GM18502 (cell line): Measurements from ENCODE around the gene CAPZB.

Experiments used
- ATAC-seq: cut with Tn5 transposase; IDR thresholded peaks from one replicate; pipeline ENCODE4 v1.9.1; 2021; ENCODE audit warnings: mild to moderate bottlenecking; ENCODE audit not compliant: unreplicated experiment, poor library complexity

CAPZB gene

DNA sequence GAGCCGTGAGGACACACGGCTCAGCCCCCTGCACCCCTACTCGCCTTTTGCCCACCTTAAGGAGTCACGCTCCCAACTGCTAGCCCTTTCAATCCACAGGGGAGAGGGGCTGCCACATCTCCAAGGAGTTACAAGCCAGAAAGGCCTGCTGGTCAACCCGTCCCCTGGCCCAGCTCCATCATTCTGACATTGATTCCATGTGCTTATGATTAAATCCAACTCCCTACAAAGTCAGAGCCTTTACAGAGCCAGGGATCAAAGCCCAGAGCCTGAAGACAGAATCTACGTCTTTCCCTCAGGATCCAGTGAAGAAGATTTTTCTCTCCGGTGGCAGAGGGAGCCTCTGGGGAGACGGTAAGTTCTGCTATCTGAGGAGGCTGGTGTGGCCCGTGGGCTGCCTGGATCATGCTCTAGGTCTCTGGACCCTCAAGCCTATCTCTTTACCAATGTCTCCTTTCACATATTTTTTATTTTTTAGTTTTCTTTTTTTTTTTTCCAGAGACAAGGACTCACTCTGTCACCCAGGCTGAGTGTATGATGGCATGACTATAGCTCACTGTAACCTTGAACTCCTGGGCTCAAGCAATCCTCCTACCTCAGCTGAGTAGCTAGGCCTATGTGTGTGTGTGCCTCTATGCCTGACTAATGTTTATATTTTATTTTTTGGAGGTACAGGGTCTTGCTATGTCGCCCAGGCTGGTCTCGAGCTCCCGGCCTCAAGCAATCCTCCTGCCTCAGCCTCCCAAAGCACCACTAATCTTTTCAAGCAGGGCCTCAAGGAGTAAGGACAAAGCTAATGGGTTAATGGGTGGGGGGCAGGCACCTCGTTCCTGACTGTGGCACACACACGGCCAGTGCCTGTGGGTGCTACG, 111.9 kb downstream of the CAPZB start:
- no peak for ATAC-seq

GRCh38 chr1:19372602-19373001, 112.7 kb downstream of the CAPZB start:
- no peak for ATAC-seq

- no peak for ATAC-seq
Observed at GRCh38 chr1:19372136-19372514, 113.2 kb downstream of the CAPZB start.

DNA sequence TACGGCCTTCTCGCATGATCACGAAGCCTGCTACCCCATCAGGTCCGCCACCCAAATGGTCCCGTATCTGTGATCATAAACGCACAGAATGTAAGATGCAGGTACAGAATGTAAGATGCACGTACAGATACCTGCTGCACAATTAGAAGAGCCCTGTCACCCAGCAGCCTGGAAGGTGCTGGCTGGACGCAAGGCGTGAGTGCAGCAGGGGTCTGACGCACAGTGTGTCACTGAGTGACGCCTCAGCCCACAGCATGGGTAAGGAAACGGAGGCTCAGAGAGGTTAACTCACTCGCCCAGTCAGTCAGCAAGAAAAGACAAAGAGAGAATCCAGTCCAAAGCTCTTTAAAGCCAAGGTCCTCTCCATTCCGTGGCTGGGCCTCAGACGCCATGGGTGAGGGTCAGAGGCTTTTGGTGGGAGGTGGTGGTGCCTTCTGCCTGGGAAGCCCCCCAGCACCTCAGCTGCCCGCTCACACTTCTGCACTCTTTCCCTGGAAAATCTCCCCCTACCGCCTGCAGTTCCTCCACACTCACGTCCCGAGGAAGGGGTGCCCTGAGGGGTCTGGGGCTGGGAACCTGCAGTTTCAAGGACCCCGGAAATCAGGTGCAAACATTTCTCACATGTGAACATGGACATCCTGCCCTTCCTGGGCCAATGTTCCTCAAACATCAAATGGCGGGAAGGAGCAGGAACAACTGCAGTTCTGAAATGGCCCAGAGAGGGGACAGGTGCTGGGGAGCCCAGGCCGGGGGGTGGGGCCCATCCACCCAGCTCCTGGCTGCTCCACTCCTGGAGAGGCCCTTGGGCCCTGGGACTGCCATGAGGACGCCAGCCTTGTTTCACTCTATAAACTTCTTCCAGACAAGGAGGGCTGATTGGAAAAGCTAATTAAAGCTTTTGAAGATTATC, 113.9 kb downstream of the CAPZB start:
- no peak for ATAC-seq

GRCh38 chr1:19370453-19371170, 114.7 kb downstream of the CAPZB start:
- ATAC-seq: no peak

DNA sequence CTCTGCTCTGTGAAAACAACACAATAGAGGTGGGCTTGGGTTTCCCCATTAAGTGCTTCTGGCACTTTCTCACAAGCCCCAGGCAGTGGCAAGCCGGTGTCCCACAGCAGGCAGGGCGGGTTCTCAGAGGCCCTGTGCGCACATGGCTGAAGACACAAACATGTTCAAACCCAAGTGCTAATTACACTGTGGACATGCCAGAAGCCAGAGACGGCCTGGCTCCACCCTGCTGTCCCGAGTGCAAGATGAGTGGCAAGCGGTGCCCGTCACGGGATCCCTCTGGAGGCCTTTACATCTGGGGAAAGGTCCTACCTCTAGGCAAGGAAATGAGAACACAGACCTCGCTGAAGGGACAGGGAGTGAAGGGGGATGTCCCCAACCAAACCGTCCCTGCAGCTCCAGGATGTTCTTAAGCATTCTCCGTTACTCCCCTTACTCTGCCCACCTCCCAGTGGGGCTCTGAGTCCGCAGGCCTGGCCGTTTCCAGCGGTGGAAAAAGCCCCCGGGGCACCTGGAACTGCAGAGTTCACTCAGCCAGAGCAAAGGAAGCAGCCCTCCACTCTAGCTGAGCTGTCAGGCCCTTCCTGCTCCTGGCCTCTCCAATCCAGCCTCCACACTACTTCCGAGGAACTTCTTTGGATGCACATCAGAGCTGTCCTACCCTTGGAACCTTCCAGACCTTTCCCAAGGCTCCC, 115.8 kb downstream of the CAPZB start:
- no peak for ATAC-seq

DNA sequence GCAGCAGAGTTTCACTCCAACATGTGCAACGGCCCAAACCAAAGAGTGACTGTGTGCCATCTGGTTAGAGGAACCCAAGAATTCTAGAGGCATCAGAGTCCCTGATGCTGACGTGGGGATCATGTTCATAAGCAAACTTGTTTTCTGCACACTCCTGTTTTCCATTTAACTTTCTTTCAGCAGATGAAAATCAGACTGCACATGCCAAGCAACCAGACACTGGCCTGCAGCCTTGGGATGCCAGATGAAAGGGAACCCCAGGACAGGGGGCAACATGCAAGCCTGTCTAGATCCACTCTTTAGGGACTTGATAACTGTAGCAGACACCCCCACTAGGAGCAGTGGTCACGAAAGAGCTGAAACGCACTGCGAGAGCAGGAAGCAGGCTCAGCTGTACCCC, 116.4 kb downstream of the CAPZB start:
- ATAC-seq: no peak

GRCh38 chr1:19368050-19368449, 117.3 kb downstream of the CAPZB start:
- ATAC-seq: no peak

- no peak for ATAC-seq
Observed at GRCh38 chr1:19367584-19368041, 117.7 kb downstream of the CAPZB start.

DNA sequence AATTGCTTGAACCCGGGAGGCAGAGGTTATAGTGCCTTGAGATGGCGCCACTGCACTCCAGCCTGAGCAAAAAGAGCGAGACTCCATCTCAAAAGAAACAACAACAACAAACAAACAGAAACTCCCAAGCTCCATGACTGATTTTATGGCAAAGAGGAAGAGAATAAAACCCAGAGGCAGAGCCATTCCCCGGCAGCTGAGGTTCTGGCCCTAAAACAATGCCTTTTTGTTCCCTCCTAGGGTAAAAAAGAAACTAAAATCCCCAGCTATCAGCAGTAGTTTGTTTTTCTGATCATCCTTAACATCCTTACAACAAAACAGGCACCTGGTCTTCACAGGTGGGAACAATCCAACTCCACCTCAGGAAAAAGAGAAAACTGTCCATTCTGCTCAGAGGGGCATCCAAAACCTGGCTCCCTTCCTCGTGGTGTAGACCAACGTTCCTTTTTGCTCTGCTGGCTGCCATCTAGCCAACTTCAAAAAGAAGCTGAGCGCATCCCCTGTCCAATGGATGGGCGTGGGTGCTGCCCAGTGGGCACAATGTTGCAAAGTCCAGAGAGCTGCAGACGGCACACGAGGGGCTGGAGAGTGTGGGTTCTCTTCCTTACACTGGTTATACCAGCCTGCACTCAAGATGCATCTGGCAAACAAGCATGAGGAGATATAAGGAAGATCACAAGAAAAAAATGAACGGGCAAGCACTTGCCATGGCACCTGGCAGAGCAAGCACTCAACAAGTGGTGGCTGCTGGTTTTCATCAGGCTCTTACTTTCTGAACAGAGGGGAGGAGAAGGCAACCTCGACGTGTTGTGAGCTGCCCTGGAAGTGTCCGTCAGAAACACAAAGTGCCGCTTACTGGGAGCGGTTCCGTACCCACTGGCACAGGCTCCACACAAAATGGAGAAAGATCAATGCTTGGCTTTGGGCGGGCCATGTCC, 118.5 kb downstream of the CAPZB start:
- ATAC-seq: no peak

GRCh38 chr1:19365721-19366120, 119.6 kb downstream of the CAPZB start:
- no peak for ATAC-seq

DNA sequence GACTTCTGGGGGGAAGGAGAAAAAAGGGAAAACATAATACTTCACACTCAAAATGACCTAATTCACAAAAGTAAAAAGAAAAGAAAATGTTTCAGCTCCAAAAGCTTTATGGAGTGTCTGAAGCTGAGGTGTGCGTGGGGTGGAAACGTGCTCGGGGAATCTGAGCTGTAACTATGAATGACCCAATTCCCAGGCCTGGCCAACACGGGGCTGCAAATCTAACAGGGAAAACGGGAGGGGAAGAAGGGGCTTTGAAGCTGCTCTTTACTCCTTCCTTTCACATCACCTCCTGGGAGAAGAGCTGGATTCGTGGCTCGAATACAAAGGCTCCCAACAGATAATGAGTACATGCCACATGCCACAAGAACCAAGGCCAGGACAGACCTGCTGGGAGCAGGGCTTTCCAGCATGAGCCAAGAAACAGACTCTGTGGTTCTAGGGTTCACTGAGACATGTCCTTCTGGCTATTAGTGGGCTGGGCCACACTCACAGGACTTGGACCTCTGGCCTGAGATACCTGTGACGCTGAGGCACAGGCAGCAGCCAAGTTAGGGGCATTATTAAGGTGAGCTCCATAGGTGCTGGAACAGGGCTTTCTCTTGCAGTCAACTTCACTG, 121.7 kb downstream of the CAPZB start:
- no peak for ATAC-seq

DNA sequence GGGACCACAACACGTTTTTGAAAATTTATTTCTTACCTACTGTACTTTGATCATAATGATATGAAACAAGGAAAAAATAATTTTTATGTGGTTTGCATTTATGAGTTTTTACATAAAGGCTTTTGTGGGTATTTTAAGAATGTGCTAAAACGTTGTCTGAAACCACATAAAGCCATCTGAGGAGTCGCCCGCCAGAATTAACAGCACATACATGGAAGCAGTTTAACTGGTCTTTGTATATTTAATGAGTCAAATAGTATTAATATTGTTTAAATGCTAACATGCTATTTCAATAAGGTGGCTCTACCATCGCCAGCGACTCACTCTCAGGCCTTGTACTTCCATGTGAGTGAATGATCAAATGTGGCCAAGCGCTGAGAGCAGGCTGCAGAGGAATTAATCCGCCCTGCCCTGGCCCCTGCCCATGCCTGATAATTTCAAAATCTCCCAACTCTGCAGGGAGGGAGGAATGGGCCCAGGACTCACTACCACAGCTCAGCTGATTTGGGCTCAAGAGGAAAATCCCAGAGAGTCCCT, 123.7 kb downstream of the CAPZB start:
- no peak for ATAC-seq

- ATAC-seq: no peak
Observed at GRCh38 chr1:19360843-19361610, 124.3 kb downstream of the CAPZB start.

- ATAC-seq: no peak
Observed at GRCh38 chr1:19360432-19360831, 124.9 kb downstream of the CAPZB start.

GRCh38 chr1:19360016-19360415, 125.3 kb downstream of the CAPZB start:
- no peak for ATAC-seq

DNA sequence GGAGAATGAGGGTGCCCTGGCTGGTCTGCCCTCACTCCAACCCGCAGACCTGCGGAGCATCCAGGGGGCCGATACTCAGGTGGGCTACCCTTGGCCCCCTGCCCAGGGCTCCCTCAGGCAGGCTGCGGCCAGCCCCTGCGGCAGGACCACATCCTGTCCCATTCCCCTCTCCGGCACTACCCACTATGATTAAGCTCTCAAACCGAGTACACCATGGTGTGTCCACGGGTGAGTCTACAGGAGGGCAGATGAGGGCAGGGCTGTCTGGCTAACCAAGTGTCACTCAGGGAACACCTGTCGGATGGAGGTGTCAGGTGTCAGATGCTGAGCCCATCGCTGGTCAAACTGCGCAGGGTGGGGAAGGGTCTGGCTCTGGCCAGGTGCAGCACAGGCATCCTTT, 126.0 kb downstream of the CAPZB start:
- no peak for ATAC-seq

DNA sequence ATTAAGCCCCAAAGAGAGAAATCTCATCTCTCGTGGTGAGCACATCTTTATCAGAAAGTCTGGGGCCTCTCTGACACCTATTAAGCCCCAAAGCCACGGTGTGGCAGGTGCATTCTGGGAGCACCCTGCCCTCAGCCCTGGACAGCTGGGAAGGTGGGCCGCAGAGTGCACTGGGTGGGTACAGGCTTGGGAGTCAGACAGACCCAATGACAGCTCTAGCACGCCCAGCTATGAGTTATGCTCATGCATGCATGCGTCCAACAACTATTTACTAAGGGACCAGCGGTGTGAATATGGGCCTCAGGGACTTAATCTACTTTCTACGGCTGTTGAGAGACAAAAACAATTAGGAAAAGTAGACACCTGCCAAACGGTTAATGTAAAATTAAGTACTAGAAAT, 126.6 kb downstream of the CAPZB start:
- no peak for ATAC-seq
